ENCODE data around the gene WDR76. TPM values are rescaled to one million over a fixed set of nuclear protein-coding genes. Genes with fewer than 3 reads are reported as not detected.

The WDR76 gene
- total RNA-seq, 1 experiment from 2014 or later, result 27.2 TPM

DNA sequence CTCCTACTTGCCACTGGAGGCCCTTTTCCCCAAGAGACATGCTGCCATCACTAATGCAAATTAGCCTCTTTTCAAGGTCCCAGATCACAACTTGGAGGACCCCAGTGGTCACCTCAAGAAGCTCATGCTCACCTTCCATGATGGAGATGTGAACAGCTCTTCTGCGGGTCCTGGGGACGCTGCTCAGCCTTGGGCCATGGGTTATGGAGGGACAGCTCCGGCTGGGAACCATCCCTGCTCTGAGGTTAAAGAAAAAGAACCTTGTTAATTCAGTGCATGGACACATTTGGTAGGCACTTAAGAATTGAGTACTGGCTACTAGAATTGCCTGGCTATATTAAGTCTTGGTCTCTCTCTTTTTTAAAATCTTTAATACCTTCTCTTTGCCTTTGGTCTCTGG, 56.8 kb downstream of the WDR76 start:
- no peak overlapping the region for H3K4me2 ChIP-seq
- POLR2A ChIA-PET (ENCODE audit: unreplicated experiment), result no interaction called here
- CTCF ChIA-PET, result no interaction called here
- H3K79me2 ChIP-seq (ENCODE audit: low read depth), result no peaks in the 10 kb centered on the region
- no peaks in the 10 kb centered on the region for H4K20me1 ChIP-seq (ENCODE audit: insufficient read depth)
- TF ChIP-seq, protein P1, sequence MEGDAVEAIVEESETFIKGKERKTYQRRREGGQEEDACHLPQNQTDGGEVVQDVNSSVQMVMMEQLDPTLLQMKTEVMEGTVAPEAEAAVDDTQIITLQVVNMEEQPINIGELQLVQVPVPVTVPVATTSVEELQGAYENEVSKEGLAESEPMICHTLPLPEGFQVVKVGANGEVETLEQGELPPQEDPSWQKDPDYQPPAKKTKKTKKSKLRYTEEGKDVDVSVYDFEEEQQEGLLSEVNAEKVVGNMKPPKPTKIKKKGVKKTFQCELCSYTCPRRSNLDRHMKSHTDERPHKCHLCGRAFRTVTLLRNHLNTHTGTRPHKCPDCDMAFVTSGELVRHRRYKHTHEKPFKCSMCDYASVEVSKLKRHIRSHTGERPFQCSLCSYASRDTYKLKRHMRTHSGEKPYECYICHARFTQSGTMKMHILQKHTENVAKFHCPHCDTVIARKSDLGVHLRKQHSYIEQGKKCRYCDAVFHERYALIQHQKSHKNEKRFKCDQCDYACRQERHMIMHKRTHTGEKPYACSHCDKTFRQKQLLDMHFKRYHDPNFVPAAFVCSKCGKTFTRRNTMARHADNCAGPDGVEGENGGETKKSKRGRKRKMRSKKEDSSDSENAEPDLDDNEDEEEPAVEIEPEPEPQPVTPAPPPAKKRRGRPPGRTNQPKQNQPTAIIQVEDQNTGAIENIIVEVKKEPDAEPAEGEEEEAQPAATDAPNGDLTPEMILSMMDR (conservative IDR thresholded peaks at IDR 0.05), result no peak
- TF ChIP-seq EZH2 (IDR thresholded peaks at IDR 0.05; ENCODE audit: low read depth), result no peak
- BruUV-seq (replicated peaks), result no TSS peak
- no peak overlapping the region for H3K27ac ChIP-seq
- DNase-seq, result no peak
- intact Hi-C loops (cut with micrococcal nuclease; ENCODE audit: unreplicated experiment), result no loop called here
- H3K9me2 ChIP-seq (ENCODE audit: insufficient read depth), result no peaks in the 10 kb centered on the region
- H2AFZ ChIP-seq, result no peak overlapping the region
- no peaks in the 10 kb centered on the region for H3K4me1 ChIP-seq (replicated peaks; ENCODE audit: insufficient read depth)
- H3K4me3 ChIP-seq, result no peak overlapping the region
- H3K27me3 ChIP-seq (ENCODE audit: insufficient read depth, low read depth), result no peaks in the 10 kb centered on the region
- H3K9me3 ChIP-seq (ENCODE audit: insufficient read depth, low read depth), result no peaks in the 10 kb centered on the region
- H3F3A ChIP-seq (ENCODE audit: insufficient read depth, low read depth), result no peaks in the 10 kb centered on the region
- no peaks in the 10 kb centered on the region for H3K36me3 ChIP-seq (ENCODE audit: low read depth)

DNA sequence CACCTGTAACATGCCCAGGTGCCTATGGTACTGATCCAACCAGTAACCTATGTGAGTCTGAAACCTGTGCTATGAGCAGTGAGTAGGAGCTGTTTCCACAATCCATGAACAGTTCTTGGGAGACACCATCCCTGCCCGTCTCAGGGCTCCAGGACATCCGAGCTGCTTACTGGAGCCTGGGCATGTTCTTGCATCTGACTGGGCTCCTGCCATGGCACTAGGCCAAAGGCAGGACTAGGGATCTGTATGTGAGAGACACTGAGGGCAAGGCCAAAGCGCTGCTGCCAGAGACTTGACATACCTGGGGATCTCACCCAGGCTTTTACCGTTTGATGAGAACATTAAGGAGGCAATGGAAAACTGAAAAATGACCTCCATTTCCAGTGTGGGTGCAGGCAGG, 59.8 kb downstream of the WDR76 start:
- H3K4me3 ChIP-seq, result no peak overlapping the region
- no peaks in the 10 kb centered on the region for H3K9me3 ChIP-seq (ENCODE audit: insufficient read depth, low read depth)
- no peaks in the 10 kb centered on the region for H3F3A ChIP-seq (ENCODE audit: insufficient read depth, low read depth)
- H3K4me2 ChIP-seq, result no peak overlapping the region
- no peak for TF ChIP-seq EZH2 (IDR thresholded peaks at IDR 0.05; ENCODE audit: low read depth)
- TF ChIP-seq, protein P1 (conservative IDR thresholded peaks at IDR 0.05), result no peak
- no peak for DNase-seq
- POLR2A ChIA-PET (ENCODE audit: unreplicated experiment), result no interaction called here
- no peaks in the 10 kb centered on the region for H3K36me3 ChIP-seq (ENCODE audit: low read depth)
- no peak overlapping the region for H3K27ac ChIP-seq
- no peak overlapping the region for H2AFZ ChIP-seq
- H3K4me1 ChIP-seq (replicated peaks; ENCODE audit: insufficient read depth), result no peaks in the 10 kb centered on the region
- intact Hi-C loops (cut with micrococcal nuclease; ENCODE audit: unreplicated experiment), result no loop called here
- no peaks in the 10 kb centered on the region for H3K9me2 ChIP-seq (ENCODE audit: insufficient read depth)
- BruUV-seq (replicated peaks), result no TSS peak
- H3K27me3 ChIP-seq (ENCODE audit: insufficient read depth, low read depth), result no peaks in the 10 kb centered on the region
- H3K79me2 ChIP-seq (ENCODE audit: low read depth), result no peaks in the 10 kb centered on the region
- CTCF ChIA-PET, result no interaction called here
- no peaks in the 10 kb centered on the region for H4K20me1 ChIP-seq (ENCODE audit: insufficient read depth)

DNA sequence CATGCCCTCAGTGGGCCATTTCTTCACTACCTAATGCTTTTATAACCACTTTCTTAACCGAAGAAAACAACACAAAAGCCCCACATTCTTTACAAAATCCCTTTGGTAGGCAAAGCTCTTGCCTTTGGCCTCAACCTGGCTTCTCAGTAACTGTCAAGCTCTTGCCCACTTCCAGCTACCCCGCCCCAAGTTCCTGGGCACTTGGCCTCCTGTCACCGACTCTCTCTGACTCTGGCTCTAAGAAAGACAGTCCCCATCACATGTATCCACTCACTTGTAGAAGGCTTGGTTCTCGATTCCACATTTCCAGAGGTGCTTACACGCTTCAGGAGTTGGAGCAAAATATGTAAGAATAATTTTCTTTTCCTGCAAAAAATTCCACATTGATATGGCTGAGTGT, 61.1 kb downstream of the WDR76 start:
- no peak overlapping the region for H3K27ac ChIP-seq
- H3F3A ChIP-seq (ENCODE audit: insufficient read depth, low read depth), result no peaks in the 10 kb centered on the region
- no peaks in the 10 kb centered on the region for H3K36me3 ChIP-seq (ENCODE audit: low read depth)
- no TSS peak for BruUV-seq (replicated peaks)
- TF ChIP-seq, protein P1 (conservative IDR thresholded peaks at IDR 0.05), result no peak
- TF ChIP-seq EZH2 (IDR thresholded peaks at IDR 0.05; ENCODE audit: low read depth), result no peak
- H3K4me3 ChIP-seq, result no peak overlapping the region
- no peak overlapping the region for H3K4me2 ChIP-seq
- H3K27me3 ChIP-seq (ENCODE audit: insufficient read depth, low read depth), result no peaks in the 10 kb centered on the region
- ChIA-PET POLR2A (ENCODE audit: unreplicated experiment) (interaction anchor here (0.6 kb wide), 1 partner anchor 34 kb away, joined by 3 read pairs; no protein-coding TSS in a partner anchor), CTCF (no interaction called here)
- no peaks in the 10 kb centered on the region for H3K79me2 ChIP-seq (ENCODE audit: low read depth)
- no peak overlapping the region for H2AFZ ChIP-seq
- H3K9me2 ChIP-seq (ENCODE audit: insufficient read depth), result no peaks in the 10 kb centered on the region
- DNase-seq, result no peak
- no peaks in the 10 kb centered on the region for H4K20me1 ChIP-seq (ENCODE audit: insufficient read depth)
- intact Hi-C loops (cut with micrococcal nuclease; ENCODE audit: unreplicated experiment), result no loop called here
- H3K4me1 ChIP-seq (replicated peaks; ENCODE audit: insufficient read depth), result no peaks in the 10 kb centered on the region
- H3K9me3 ChIP-seq (ENCODE audit: insufficient read depth, low read depth), result no peaks in the 10 kb centered on the region

Data from PC-9 (cell line).